ENCODE measurements around the gene ZNF205. TPM values are rescaled to one million over a fixed set of nuclear protein-coding genes. Genes with fewer than 3 reads are reported as not detected.
A peak's percentile ranks its signal among the peaks of the same experiment; 100 is the strongest.

The ZNF205 gene
- total and polyA plus RNA-seq, 9 donors = 12.0 to 15.4 (median 13.7) TPM

DNA sequence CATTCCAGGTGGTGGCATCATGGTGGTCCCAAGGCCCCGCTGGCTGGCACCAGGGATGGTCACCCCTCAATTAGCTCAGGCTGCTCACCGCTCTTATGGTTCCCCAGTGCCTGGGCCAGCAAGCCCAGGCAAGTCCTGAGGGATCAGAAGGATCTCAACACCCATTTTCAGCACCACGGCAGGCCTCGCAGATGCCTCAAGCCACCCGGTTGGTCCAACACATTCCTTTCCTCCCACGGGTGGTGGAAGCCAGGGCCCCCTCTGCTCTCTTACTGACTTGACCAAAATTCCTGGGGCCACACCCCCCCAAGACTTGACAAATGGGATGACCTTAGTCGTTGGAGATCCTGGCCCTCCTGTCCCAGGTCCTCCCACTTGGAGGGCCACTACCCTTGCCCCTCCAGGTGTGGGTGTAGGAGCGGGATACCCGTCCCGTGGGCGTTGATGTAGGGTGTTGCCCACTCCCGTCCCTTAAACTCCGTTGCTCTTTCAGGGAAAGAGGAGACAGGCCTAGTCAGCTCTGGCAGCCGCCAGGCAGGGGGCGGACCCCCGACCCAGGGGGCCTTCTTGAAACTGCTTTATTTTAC, 5.9 kb downstream of the ZNF205 start:
- peaks cover 69% of the 10 kb centered on the region for H3K36me3 ChIP-seq (ENCODE audit: control insufficient read depth, insufficient read depth, low read length)
- no peak for DNase-seq
- 92% methylated on average over 13 of the region's 16 CpGs for WGBS (ENCODE audit: insufficient coverage)

DNA sequence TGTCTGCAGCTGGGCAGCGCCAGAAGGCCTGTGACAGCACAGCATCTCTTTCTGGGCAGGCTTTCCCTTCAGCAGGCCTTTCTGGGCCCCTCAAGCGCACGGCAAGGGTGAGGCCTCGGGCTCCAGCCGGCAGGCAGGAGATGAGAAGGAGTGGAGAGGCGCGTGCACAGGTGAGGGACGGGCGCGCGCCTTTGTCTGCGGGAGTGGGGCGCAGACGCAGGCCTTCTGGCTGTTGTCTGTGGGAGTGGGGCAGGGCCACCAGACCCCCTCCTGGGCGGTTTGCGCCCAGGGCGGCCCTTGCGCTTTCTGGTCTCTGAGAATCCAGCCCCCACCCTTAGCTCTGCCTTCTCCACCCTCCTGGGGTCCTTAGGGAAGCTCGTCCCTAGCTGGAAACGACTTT, 6.5 kb downstream of the ZNF205 start:
- no peaks in the 10 kb centered on the region for H3K27me3 ChIP-seq (ENCODE audit: control insufficient read depth, insufficient read depth, low read length)
- no peaks in the 10 kb centered on the region for H3K9me3 ChIP-seq (replicated peaks; ENCODE audit: control insufficient read depth, low read depth, low read length)
- H3K36me3 ChIP-seq (ENCODE audit: control insufficient read depth, insufficient read depth, low read length) = peaks cover 68% of the 10 kb centered on the region
- 85% methylated on average over 10 of the region's 20 CpGs for WGBS (ENCODE audit: insufficient coverage)
- H3K4me1 ChIP-seq (ENCODE audit: control insufficient read depth, insufficient read depth, low read length) = peaks cover 43% of the 10 kb centered on the region
- no peak overlapping the region for H3K27ac ChIP-seq (ENCODE audit: low read length)
- DNase-seq = no peak
- H3K4me3 ChIP-seq (ENCODE audit: low read length) = no peak overlapping the region

More for the DNA sequence above, 5.9 kb downstream of the ZNF205 start:
- Histone ChIP-seq H3K4me3 (ENCODE audit: low read length) (no peak overlapping the region), H3K9me3 (replicated peaks; ENCODE audit: control insufficient read depth, low read depth, low read length) (no peaks in the 10 kb centered on the region), H3K27me3 (ENCODE audit: control insufficient read depth, insufficient read depth, low read length) (no peaks in the 10 kb centered on the region), H3K27ac (ENCODE audit: low read length) (no peak overlapping the region), H3K4me1 (ENCODE audit: control insufficient read depth, insufficient read depth, low read length) (peaks cover 43% of the 10 kb centered on the region)

DNA sequence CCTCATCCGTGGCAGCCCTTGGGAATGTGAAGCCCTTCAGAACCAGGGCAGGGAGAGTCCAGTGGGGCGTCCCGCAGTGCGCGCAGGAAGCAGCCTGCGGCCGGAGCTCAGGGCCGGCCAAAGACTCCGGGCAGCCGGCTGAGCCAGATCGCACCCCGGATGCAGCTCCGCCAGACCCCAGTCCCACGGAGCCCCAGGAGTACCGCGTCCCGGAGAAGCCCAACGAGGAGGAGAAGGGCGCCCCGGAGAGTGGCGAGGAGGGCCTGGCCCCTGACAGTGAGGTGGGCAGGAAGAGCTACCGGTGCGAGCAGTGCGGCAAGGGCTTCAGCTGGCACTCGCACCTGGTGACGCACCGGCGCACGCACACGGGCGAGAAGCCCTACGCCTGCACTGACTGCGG, 6.9 kb downstream of the ZNF205 start:
- Histone ChIP-seq H3K4me1 (ENCODE audit: control insufficient read depth, insufficient read depth, low read length) (peaks cover 41% of the 10 kb centered on the region), H3K27ac (ENCODE audit: low read length) (no peak overlapping the region), H3K4me3 (ENCODE audit: low read length) (no peak overlapping the region), H3K9me3 (replicated peaks; ENCODE audit: control insufficient read depth, low read depth, low read length) (no peaks in the 10 kb centered on the region), H3K27me3 (ENCODE audit: control insufficient read depth, insufficient read depth, low read length) (no peaks in the 10 kb centered on the region), H3K36me3 (ENCODE audit: control insufficient read depth, insufficient read depth, low read length) (peaks cover 64% of the 10 kb centered on the region)
- DNase-seq = no peak
- WGBS (ENCODE audit: insufficient coverage) = 93% methylated on average over 33 of the region's 33 CpGs

DNA sequence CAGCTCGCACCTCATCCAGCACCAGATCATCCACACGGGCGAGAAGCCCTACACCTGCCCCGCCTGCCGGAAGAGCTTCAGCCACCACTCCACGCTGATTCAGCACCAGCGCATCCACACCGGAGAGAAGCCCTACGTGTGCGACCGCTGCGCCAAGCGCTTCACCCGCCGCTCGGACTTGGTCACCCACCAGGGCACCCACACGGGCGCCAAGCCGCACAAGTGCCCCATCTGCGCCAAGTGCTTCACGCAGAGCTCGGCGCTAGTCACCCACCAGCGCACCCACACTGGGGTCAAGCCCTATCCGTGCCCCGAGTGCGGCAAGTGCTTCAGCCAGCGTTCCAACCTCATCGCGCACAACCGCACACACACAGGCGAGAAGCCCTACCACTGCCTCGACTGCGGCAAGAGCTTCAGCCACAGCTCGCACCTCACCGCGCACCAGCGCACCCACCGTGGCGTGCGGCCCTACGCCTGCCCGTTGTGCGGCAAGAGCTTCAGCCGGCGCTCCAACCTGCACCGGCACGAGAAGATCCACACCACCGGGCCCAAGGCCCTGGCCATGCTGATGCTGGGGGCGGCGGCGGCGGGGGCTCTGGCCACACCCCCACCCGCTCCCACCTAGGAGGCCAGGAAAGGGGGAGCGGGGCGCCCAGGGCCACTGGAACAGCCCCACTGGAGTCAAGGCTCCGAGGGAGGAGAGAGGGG, 7.5 kb downstream of the ZNF205 start:
- DNase-seq = no peak
- WGBS (ENCODE audit: insufficient coverage) = 95% methylated on average over 42 of the region's 57 CpGs
- H3K9me3 ChIP-seq (replicated peaks; ENCODE audit: control insufficient read depth, low read depth, low read length) = no peaks in the 10 kb centered on the region
- peaks cover 37% of the 10 kb centered on the region for H3K4me1 ChIP-seq (ENCODE audit: control insufficient read depth, insufficient read depth, low read length)
- no peaks in the 10 kb centered on the region for H3K27me3 ChIP-seq (ENCODE audit: control insufficient read depth, insufficient read depth, low read length)
- H3K4me3 ChIP-seq (ENCODE audit: low read length) = no peak overlapping the region
- peaks cover 58% of the 10 kb centered on the region for H3K36me3 ChIP-seq (ENCODE audit: control insufficient read depth, insufficient read depth, low read length)
- H3K27ac ChIP-seq (ENCODE audit: low read length) = no peak overlapping the region

DNA sequence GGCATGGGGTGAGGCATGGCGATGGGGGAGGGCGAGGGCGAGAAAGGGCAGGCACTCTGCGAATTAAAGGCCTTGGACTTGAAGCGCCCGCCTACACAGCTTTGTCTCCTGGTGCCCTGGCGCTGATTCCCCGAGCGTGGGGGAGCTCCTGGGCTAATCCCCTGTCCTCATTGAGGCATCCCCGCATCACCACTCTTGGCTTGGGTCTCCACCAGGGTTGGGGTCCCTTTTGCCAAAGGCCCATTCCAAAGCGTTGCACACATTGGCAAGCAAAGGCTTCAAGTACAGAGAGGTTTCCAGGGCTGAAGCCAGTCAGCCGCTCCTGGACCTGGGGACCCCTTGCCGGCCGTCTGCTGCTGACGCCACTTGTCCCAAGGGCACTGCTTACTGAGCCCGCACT, 8.0 kb downstream of the ZNF205 start:
- peaks cover 53% of the 10 kb centered on the region for H3K36me3 ChIP-seq (ENCODE audit: control insufficient read depth, insufficient read depth, low read length)
- H3K4me3 ChIP-seq (ENCODE audit: low read length) = no peak overlapping the region
- WGBS (ENCODE audit: insufficient coverage) = 83% methylated on average over 12 of the region's 16 CpGs
- DNase-seq = no peak
- no peaks in the 10 kb centered on the region for H3K9me3 ChIP-seq (replicated peaks; ENCODE audit: control insufficient read depth, low read depth, low read length)
- peaks cover 41% of the 10 kb centered on the region for H3K4me1 ChIP-seq (ENCODE audit: control insufficient read depth, insufficient read depth, low read length)
- no peak overlapping the region for H3K27ac ChIP-seq (ENCODE audit: low read length)
- no peaks in the 10 kb centered on the region for H3K27me3 ChIP-seq (ENCODE audit: control insufficient read depth, insufficient read depth, low read length)

DNA sequence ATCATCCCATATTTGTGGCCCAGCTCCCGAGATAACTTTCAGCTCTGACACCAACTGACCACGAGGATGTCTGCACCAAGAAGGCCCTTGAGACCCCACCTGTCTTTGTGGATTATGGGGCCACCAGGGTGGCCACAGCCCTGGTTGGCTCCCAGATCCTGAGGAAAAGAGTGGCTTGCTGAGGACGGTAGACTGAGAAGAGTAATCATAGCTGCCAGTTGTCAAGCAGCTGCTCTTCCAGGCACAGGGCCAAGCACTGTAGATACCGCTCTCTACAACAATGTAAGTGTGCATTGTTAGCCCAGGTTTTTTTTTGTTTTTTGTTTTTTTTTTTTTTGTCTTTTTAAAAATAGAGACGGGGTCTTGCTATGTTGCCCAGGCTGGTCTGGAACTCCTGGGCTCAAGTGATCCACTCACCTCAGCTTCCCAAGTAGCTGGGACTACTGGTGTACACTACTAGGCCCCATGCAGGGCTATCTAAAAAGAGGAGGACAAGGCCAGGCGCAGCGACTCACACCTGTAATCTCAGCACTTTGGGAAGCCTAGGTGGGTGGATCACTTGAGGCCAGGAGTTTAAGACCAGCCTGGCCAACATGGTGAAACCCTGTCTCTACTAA, 9.6 kb downstream of the ZNF205 start:
- no peak overlapping the region for H3K4me3 ChIP-seq (ENCODE audit: low read length)
- peak overlapping the region; percentile 76 for H3K27ac ChIP-seq (ENCODE audit: low read length)
- peaks cover 41% of the 10 kb centered on the region for H3K4me1 ChIP-seq (ENCODE audit: control insufficient read depth, insufficient read depth, low read length)
- peak; percentile 89 for DNase-seq
- no peaks in the 10 kb centered on the region for H3K9me3 ChIP-seq (replicated peaks; ENCODE audit: control insufficient read depth, low read depth, low read length)
- H3K27me3 ChIP-seq (ENCODE audit: control insufficient read depth, insufficient read depth, low read length) = no peaks in the 10 kb centered on the region
- WGBS (ENCODE audit: insufficient coverage) = 25% methylated on average over 1 of the region's 7 CpGs
- peaks cover 45% of the 10 kb centered on the region for H3K36me3 ChIP-seq (ENCODE audit: control insufficient read depth, insufficient read depth, low read length)

DNA sequence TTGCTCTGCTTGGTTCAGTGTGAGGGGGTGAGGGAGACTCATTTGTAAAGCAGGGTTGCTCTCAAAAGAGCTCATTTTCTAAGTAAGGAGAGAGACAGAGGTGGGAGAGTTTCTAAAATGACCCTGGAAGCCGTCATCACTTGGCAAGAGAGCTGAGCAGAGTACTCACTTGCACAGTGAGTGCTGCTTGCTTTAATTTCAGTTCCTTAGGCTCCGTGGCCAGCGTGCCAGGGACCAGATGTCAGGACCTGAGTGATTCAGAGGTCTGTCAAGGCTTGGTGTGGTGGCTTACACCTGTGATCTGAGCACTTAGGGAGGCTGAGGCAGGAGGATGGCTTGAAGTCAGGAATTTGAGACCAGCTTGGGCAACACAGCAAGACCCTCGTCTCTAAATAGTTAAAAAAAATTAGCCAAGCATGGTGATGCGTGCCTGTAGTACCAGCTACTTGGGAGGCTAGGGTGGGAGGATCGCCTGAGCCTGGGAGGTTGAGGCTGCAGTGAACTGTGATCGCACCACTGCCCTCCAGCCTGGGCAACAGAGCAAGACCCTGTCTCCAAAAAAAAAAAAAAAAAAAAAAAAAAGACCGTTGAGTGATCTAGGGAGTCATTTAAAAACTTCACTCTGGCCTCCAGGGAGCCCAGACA, 10.7 kb downstream of the ZNF205 start:
- H3K27me3 ChIP-seq (ENCODE audit: control insufficient read depth, insufficient read depth, low read length) = no peaks in the 10 kb centered on the region
- WGBS (ENCODE audit: insufficient coverage) = 57% methylated on average over 4 of the region's 8 CpGs
- no peak overlapping the region for H3K4me3 ChIP-seq (ENCODE audit: low read length)

DNA sequence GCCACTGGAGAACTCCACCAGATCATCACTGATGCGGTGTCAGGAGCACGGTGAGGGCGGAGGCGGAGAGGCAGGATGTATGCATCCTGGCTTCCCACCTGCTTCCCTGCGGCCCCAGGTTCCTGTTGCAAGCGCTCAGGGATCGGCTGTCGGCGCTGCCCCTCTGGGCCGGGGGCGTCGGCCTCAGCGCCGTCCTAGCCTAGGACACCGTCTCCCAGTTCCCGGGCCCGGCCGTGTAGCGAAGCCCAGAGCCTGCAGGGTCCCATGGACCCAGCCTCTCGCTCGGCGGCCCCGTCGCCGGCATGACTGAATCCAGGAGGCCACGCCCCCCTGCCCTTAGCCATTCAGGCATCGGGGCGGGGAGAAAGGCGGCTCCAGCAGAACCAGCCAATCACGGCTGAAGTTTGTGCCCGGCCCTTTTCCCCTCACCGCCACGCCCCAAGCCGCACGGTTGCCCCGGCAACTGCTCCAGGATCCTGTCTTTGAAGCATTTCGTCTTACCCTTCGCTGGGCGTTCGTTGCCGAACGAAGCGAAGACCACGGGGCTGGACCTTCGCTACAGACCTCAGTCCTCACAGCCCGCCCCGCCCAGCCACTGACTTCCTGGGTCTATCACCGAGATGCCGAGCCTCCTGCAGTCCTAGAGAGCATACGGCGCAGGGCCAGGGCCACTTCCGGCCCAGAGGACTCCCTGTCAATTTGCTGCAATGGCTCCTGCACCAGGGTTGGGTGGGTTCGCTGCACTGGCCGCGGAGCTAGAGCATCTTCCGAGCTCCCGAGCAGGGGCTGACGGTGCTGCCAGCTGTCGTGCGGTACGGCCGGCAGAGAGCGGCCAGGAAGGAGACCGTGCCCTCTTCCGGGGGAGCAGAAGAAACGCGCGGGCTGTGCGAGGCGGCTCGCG, 11.8 kb downstream of the ZNF205 start:
- Histone ChIP-seq H3K4me1 (ENCODE audit: control insufficient read depth, insufficient read depth, low read length) (peaks cover 52% of the 10 kb centered on the region), H3K4me3 (ENCODE audit: low read length) (peak overlapping the region; percentile 76), H3K9me3 (replicated peaks; ENCODE audit: control insufficient read depth, low read depth, low read length) (no peaks in the 10 kb centered on the region), H3K36me3 (ENCODE audit: control insufficient read depth, insufficient read depth, low read length) (peaks cover 37% of the 10 kb centered on the region), H3K27ac (ENCODE audit: low read length) (peak overlapping the region; percentile 92), H3K27me3 (ENCODE audit: control insufficient read depth, insufficient read depth, low read length) (no peaks in the 10 kb centered on the region)
- peak; percentile 98 for DNase-seq
- WGBS (ENCODE audit: insufficient coverage) = under 1% methylated on average over 70 of the region's 72 CpGs

More for the DNA sequence above, 10.7 kb downstream of the ZNF205 start:
- DNase-seq = no peak
- Histone ChIP-seq H3K27ac (ENCODE audit: low read length) (peak overlapping the region; percentile 16), H3K36me3 (ENCODE audit: control insufficient read depth, insufficient read depth, low read length) (peaks cover 45% of the 10 kb centered on the region), H3K9me3 (replicated peaks; ENCODE audit: control insufficient read depth, low read depth, low read length) (no peaks in the 10 kb centered on the region), H3K4me1 (ENCODE audit: control insufficient read depth, insufficient read depth, low read length) (peaks cover 47% of the 10 kb centered on the region)

DNA sequence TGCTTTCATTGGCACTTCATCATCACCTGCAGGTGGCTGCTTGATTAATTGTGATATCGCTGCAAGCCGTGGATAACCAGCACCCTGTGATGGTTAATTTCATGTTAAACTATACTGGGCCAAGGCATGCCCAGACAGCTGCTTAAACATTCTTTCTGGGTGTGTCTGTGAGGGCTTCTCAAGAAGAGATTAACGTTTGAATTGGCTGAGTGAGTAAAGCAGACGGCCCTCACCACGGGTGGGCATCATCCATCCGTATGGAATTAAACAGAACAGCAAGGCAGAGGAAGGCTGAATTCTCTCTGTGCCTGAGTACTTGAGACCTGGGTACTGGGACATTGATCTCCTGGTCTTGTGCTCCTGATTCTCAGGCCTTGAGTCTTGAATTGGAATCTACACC, 15.4 kb downstream of the ZNF205 start:
- Histone ChIP-seq H3K27ac (ENCODE audit: low read length) (peak overlapping the region; percentile 20), H3K4me1 (ENCODE audit: control insufficient read depth, insufficient read depth, low read length) (peaks cover 37% of the 10 kb centered on the region), H3K27me3 (ENCODE audit: control insufficient read depth, insufficient read depth, low read length) (no peaks in the 10 kb centered on the region), H3K36me3 (ENCODE audit: control insufficient read depth, insufficient read depth, low read length) (peaks cover 29% of the 10 kb centered on the region), H3K4me3 (ENCODE audit: low read length) (no peak overlapping the region), H3K9me3 (replicated peaks; ENCODE audit: control insufficient read depth, low read depth, low read length) (no peaks in the 10 kb centered on the region)
- 71% methylated on average over 6 of the region's 6 CpGs for WGBS (ENCODE audit: insufficient coverage)
- no peak for DNase-seq
